HepG2 (cell line): ENCODE data around the gene CKS1B. TPM values are rescaled to one million over a fixed set of nuclear protein-coding genes. Genes with fewer than 3 reads are reported as not detected.

ENCODE experiments used
- ATF1 ChIP-seq: IDR thresholded peaks from 2 replicates; pipeline ENCODE4 v1.6.1; 2016; ENCODE audit warnings: mild to moderate bottlenecking, control low read depth
- ATF4 ChIP-seq, 2 experiments: fragments of 450-650 bp in 1 of 2; sonication (generic) in 1 of 2; formaldehyde crosslinking; IDR thresholded peaks; 2 replicates each; pipeline versions ENCODE4 v1.5.0 to v1.8.0; 2020 to 2022; ENCODE audit warnings: mild to moderate bottlenecking in 1 of 2, missing genetic modification reagents in 1 of 2
- ETS1 ChIP-seq: sonication (generic); formaldehyde crosslinking; IDR thresholded peaks from 2 replicates; pipeline ENCODE4 v1.4.0; 2020; ENCODE audit warnings: missing genetic modification reagents
- IKZF4 ChIP-seq: sonication (generic); formaldehyde crosslinking; IDR thresholded peaks from 2 replicates; pipeline ENCODE4 v1.5.1; 2020; ENCODE audit warnings: borderline replicate concordance, mild to moderate bottlenecking, low read depth, missing genetic modification reagents; ENCODE audit errors: not compliant biosample characterization
- MAFF ChIP-seq: IDR thresholded peaks from 2 replicates; pipeline ENCODE4 v1.6.1; 2011; ENCODE audit warnings: low read depth, low read length, improper control_type of control experiment
- MAFK ChIP-seq, 2 experiments: IDR thresholded peaks in 1 of 2; conservative IDR thresholded peaks in 1 of 2; 2 replicates each; pipeline ENCODE4 v1.6.1; 2011; ENCODE audit warnings: improper control_type of control experiment in 2 of 2, low read length in 2 of 2
- MED8 ChIP-seq: sonication (generic); formaldehyde crosslinking; IDR thresholded peaks from 2 replicates; pipeline ENCODE4 v1.8.1; 2023; ENCODE audit warnings: mild to moderate bottlenecking, missing genetic modification reagents; ENCODE audit not compliant: insufficient replicate concordance
- MYPOP ChIP-seq: sonication (generic); formaldehyde crosslinking; IDR thresholded peaks from 2 replicates; pipeline ENCODE4 v1.8.1; 2023; ENCODE audit warnings: mild to moderate bottlenecking, moderate library complexity, missing genetic modification reagents
- NFKBIZ ChIP-seq: IDR thresholded peaks from 2 replicates; pipeline ENCODE4 v1.6.1; 2018; ENCODE audit warnings: missing genetic modification reagents, missing compliant biosample characterization
- PHF8 ChIP-seq: sonication (generic); formaldehyde crosslinking; IDR thresholded peaks from 2 replicates; pipeline ENCODE4 v1.5.0; 2020; ENCODE audit warnings: missing genetic modification reagents
- RERE ChIP-seq: IDR thresholded peaks from 2 replicates; pipeline ENCODE4 v1.6.1; 2016; ENCODE audit warnings: low read depth, missing genetic modification reagents, missing compliant biosample characterization
- TOPORS ChIP-seq: sonication (generic); formaldehyde crosslinking; IDR thresholded peaks from 2 replicates; pipeline ENCODE4 v1.8.0; 2023; ENCODE audit warnings: mild to moderate bottlenecking, missing genetic modification reagents
- ZC3H4 ChIP-seq: sonication (generic); formaldehyde crosslinking; IDR thresholded peaks from 2 replicates; pipeline ENCODE4 v1.4.0; 2020; ENCODE audit warnings: missing genetic modification reagents, borderline replicate concordance
- ZFP62 ChIP-seq: sonication (generic); formaldehyde crosslinking; IDR thresholded peaks from 2 replicates; pipeline ENCODE4 v1.4.0; 2020; ENCODE audit warnings: missing genetic modification reagents
- ZNF616 ChIP-seq: sonication (generic); formaldehyde crosslinking; IDR thresholded peaks from 2 replicates; pipeline ENCODE4 v1.5.0; 2020; ENCODE audit warnings: low read depth, mild to moderate bottlenecking, missing genetic modification reagents
- ZNF672 ChIP-seq: sonication (generic); formaldehyde crosslinking; IDR thresholded peaks from 2 replicates; pipeline ENCODE4 v1.8.1; 2022; ENCODE audit warnings: missing genetic modification reagents
- ZNF839 ChIP-seq: sonication (generic); formaldehyde crosslinking; IDR thresholded peaks from 2 replicates; pipeline ENCODE4 v1.4.0; 2020; ENCODE audit warnings: missing genetic modification reagents, mild to moderate bottlenecking, borderline replicate concordance
- polyA plus RNA-seq, 8 experiments: library from polyadenylated mRNA; depleted of rRNA in 3 of 8; stranded (reverse) in 7 of 8; unstranded in 1 of 8; fragments of >200 nt; fragmentation: Illumina TruSeq in 4 of 8; extraction: Trizol in 4 of 8; gene quantifications; 2 replicates each; pipeline versions ENCODE4 v1.2.1 to v1.2.3, GENCODE V29; 2011 to 2016; ENCODE audit warnings: low read depth in 4 of 8, missing spikeins in 1 of 8, mixed read lengths in 1 of 8; ENCODE audit not compliant: insufficient read depth in 1 of 8
- total RNA-seq, 5 experiments: library from RNA; depleted of rRNA; stranded (reverse); fragments of >200 nt; fragmentation: Illumina TruSeq; extraction: Trizol; gene quantifications; 2 replicates each; pipeline ENCODE4 v1.2.3, GENCODE V29; 2016; ENCODE audit warnings: low read depth in 1 of 5
- TF ChIP-seq, protein P1 (sequence below): sonication (generic); formaldehyde crosslinking; IDR thresholded peaks from 2 replicates; pipeline ENCODE4 v1.4.0; 2020; ENCODE audit warnings: mild to moderate bottlenecking, missing genetic modification reagents
- TF ChIP-seq, protein P2 (sequence below): sonication (generic); formaldehyde crosslinking; IDR thresholded peaks from 2 replicates; pipeline ENCODE4 v1.8.0; 2022; ENCODE audit warnings: mild to moderate bottlenecking, missing genetic modification reagents

Gene CKS1B
- total and polyA plus RNA-seq, 2 of the 13 experiments (the other 11 are each of a cell fraction or from before 2014, with no cell fraction given), result 217 to 222 TPM

GRCh38 chr1:154974102-154974807 is at the start of gene CKS1B (continued):
- TF ChIP-seq, protein P1, sequence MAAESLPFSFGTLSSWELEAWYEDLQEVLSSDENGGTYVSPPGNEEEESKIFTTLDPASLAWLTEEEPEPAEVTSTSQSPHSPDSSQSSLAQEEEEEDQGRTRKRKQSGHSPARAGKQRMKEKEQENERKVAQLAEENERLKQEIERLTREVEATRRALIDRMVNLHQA, result no peak
- TF ChIP-seq ATF4 (CRISPR knock-in tag; IDR thresholded peaks at IDR 0.05) (0 out of 4 replicates have a peak, but pooled peaks of 1 of the 2 experiments have one; percentile 39), MAFK (conservative IDR thresholded peaks at IDR 0.05 in 1 of 2, IDR thresholded peaks at IDR 0.05 in 1 of 2; ENCODE audit: low read length in 2 of 2) (no peak), NFKBIZ (no peak), ZFP62 (no peak), MED8 (no peak), RERE (CRISPR knock-in tag) (no peak), PHF8 (CRISPR knock-in tag) (peak; percentile 71; the same call in 1 of the 2 replicates), ZNF672 (no peak), ZC3H4 (CRISPR knock-in tag) (no peak; the same call in 1 of the 2 replicates), ETS1 (no peak), ATF1 (peak; percentile 87), ZNF839 (CRISPR knock-in tag) (no peak), TOPORS (CRISPR knock-in tag) (peak; percentile 93), ZNF616 (CRISPR knock-in tag) (peak; percentile 31; the same call in 1 of the 2 replicates), MAFF (no peak), IKZF4 (no peak), MYPOP (CRISPR knock-in tag) (peak; percentile 87; the same call in 1 of the 2 replicates)
- TF ChIP-seq, protein P2, sequence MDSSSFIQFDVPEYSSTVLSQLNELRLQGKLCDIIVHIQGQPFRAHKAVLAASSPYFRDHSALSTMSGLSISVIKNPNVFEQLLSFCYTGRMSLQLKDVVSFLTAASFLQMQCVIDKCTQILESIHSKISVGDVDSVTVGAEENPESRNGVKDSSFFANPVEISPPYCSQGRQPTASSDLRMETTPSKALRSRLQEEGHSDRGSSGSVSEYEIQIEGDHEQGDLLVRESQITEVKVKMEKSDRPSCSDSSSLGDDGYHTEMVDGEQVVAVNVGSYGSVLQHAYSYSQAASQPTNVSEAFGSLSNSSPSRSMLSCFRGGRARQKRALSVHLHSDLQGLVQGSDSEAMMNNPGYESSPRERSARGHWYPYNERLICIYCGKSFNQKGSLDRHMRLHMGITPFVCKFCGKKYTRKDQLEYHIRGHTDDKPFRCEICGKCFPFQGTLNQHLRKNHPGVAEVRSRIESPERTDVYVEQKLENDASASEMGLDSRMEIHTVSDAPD (CRISPR knock-in tag), result no peak
